ENCODE data around the gene NAGPA.

NAGPA gene

GRCh38 chr16:5071341-5071680 is 37.6 kb upstream of the NAGPA start:
- H4K8ac ChIP-seq (ENCODE audit: low read depth, low read length), result no peak overlapping the region
- H3K27ac ChIP-seq (ENCODE audit: low read depth, low read length), result no peak overlapping the region
- no peak overlapping the region for H2BK15ac ChIP-seq (replicated peaks; ENCODE audit: low read depth)
- H3K4me3 ChIP-seq (ENCODE audit: low read length), result no peak overlapping the region
- no peak overlapping the region for H2BK5ac ChIP-seq (ENCODE audit: low read length)
- H3K23ac ChIP-seq (ENCODE audit: low read length), result no peak overlapping the region
- no peak overlapping the region for H3K4ac ChIP-seq (ENCODE audit: low read depth, low read length)
- H3K4me2 ChIP-seq (ENCODE audit: low read length), result no peak overlapping the region
- no peaks in the 10 kb centered on the region for H3K27me3 ChIP-seq (ENCODE audit: insufficient read depth, low read length, poor library complexity)
- H3K79me2 ChIP-seq (ENCODE audit: control insufficient read depth, insufficient read depth, low read length), result peaks cover 8% of the 10 kb centered on the region
- no CpG with 5 or more reads among the region's 7 CpGs for WGBS (ENCODE audit: extremely low coverage, insufficient coverage, low lambda C conversion rate)
- H3K18ac ChIP-seq (ENCODE audit: low read length), result no peak overlapping the region
- DNase-seq, result no peak
- no peak overlapping the region for H3K56ac ChIP-seq (ENCODE audit: low read length)
- H3K4me1 ChIP-seq (ENCODE audit: control insufficient read depth, low read depth, low read length), result no peaks in the 10 kb centered on the region
- no peak overlapping the region for H3K9ac ChIP-seq (ENCODE audit: low read length)
- peak overlapping the region; percentile 7 for H4K5ac ChIP-seq (ENCODE audit: low read length)
- peaks cover 4% of the 10 kb centered on the region for H3K79me1 ChIP-seq (ENCODE audit: low read length)
- H2BK120ac ChIP-seq (ENCODE audit: low read depth, low read length), result no peak overlapping the region
- H2AK5ac ChIP-seq (ENCODE audit: low read length), result no peak overlapping the region
- H3K36me3 ChIP-seq (ENCODE audit: control insufficient read depth, insufficient read depth, low read length), result peaks cover 1% of the 10 kb centered on the region

GRCh38 chr16:5070431-5071186 is 36.9 kb upstream of the NAGPA start:
- no CpG with 5 or more reads among the region's 15 CpGs for WGBS (ENCODE audit: extremely low coverage, insufficient coverage, low lambda C conversion rate)
- no peak for DNase-seq

GRCh38 chr16:5069854-5070253 is 36.1 kb upstream of the NAGPA start:
- H3K56ac ChIP-seq (ENCODE audit: low read length), result no peak overlapping the region
- WGBS (ENCODE audit: extremely low coverage, insufficient coverage, low lambda C conversion rate), result no CpG with 5 or more reads among the region's 9 CpGs
- DNase-seq, result no peak

More at GRCh38 chr16:5070431-5071186, 36.9 kb upstream of the NAGPA start:
- no peak overlapping the region for H3K18ac ChIP-seq (ENCODE audit: low read length)
- no peak overlapping the region for H2BK120ac ChIP-seq (ENCODE audit: low read depth, low read length)
- H4K5ac ChIP-seq (ENCODE audit: low read length), result peak overlapping the region; percentile 5
- no peak overlapping the region for H2BK5ac ChIP-seq (ENCODE audit: low read length)
- peaks cover 4% of the 10 kb centered on the region for H3K79me1 ChIP-seq (ENCODE audit: low read length)
- H3K79me2 ChIP-seq (ENCODE audit: control insufficient read depth, insufficient read depth, low read length), result peaks cover 8% of the 10 kb centered on the region
- no peak overlapping the region for H3K4me3 ChIP-seq (ENCODE audit: low read length)
- no peak overlapping the region for H2BK15ac ChIP-seq (replicated peaks; ENCODE audit: low read depth)
- no peak overlapping the region for H3K4me2 ChIP-seq (ENCODE audit: low read length)
- H3K27ac ChIP-seq (ENCODE audit: low read depth, low read length), result no peak overlapping the region
- H3K56ac ChIP-seq (ENCODE audit: low read length), result no peak overlapping the region
- H3K9ac ChIP-seq (ENCODE audit: low read length), result no peak overlapping the region
- no peak overlapping the region for H4K8ac ChIP-seq (ENCODE audit: low read depth, low read length)
- H3K4ac ChIP-seq (ENCODE audit: low read depth, low read length), result no peak overlapping the region
- H3K27me3 ChIP-seq (ENCODE audit: insufficient read depth, low read length, poor library complexity), result no peaks in the 10 kb centered on the region
- H3K4me1 ChIP-seq (ENCODE audit: control insufficient read depth, low read depth, low read length), result no peaks in the 10 kb centered on the region
- H2AK5ac ChIP-seq (ENCODE audit: low read length), result no peak overlapping the region
- H3K23ac ChIP-seq (ENCODE audit: low read length), result no peak overlapping the region
- H3K36me3 ChIP-seq (ENCODE audit: control insufficient read depth, insufficient read depth, low read length), result no peaks in the 10 kb centered on the region

GRCh38 chr16:5069048-5069447 is 35.3 kb upstream of the NAGPA start:
- Histone ChIP-seq H3K56ac (ENCODE audit: low read length) (no peak overlapping the region), H3K18ac (ENCODE audit: low read length) (no peak overlapping the region), H2BK120ac (ENCODE audit: low read depth, low read length) (no peak overlapping the region), H2AK5ac (ENCODE audit: low read length) (no peak overlapping the region), H3K9ac (ENCODE audit: low read length) (no peak overlapping the region), H4K5ac (ENCODE audit: low read length) (no peak overlapping the region), H3K4me1 (ENCODE audit: control insufficient read depth, low read depth, low read length) (no peaks in the 10 kb centered on the region), H3K79me1 (ENCODE audit: low read length) (peaks cover 4% of the 10 kb centered on the region), H4K8ac (ENCODE audit: low read depth, low read length) (no peak overlapping the region), H3K23ac (ENCODE audit: low read length) (no peak overlapping the region), H3K79me2 (ENCODE audit: control insufficient read depth, insufficient read depth, low read length) (peaks cover 8% of the 10 kb centered on the region), H2BK15ac (replicated peaks; ENCODE audit: low read depth) (no peak overlapping the region), H3K4me3 (ENCODE audit: low read length) (no peak overlapping the region), H3K27me3 (ENCODE audit: insufficient read depth, low read length, poor library complexity) (no peaks in the 10 kb centered on the region), H3K4ac (ENCODE audit: low read depth, low read length) (no peak overlapping the region), H3K4me2 (ENCODE audit: low read length) (no peak overlapping the region), H3K27ac (ENCODE audit: low read depth, low read length) (no peak overlapping the region), H2BK5ac (ENCODE audit: low read length) (no peak overlapping the region), H3K36me3 (ENCODE audit: control insufficient read depth, insufficient read depth, low read length) (no peaks in the 10 kb centered on the region)
- no CpG with 5 or more reads among the region's 9 CpGs for whole genome bisulfite sequencing (ENCODE audit: extremely low coverage, insufficient coverage, low lambda C conversion rate)
- no peak for DNase-seq

More at GRCh38 chr16:5069854-5070253, 36.1 kb upstream of the NAGPA start:
- H3K4ac ChIP-seq (ENCODE audit: low read depth, low read length), result no peak overlapping the region
- no peaks in the 10 kb centered on the region for H3K27me3 ChIP-seq (ENCODE audit: insufficient read depth, low read length, poor library complexity)
- peaks cover 8% of the 10 kb centered on the region for H3K79me2 ChIP-seq (ENCODE audit: control insufficient read depth, insufficient read depth, low read length)
- no peak overlapping the region for H2BK15ac ChIP-seq (replicated peaks; ENCODE audit: low read depth)
- peaks cover 4% of the 10 kb centered on the region for H3K79me1 ChIP-seq (ENCODE audit: low read length)
- no peak overlapping the region for H3K27ac ChIP-seq (ENCODE audit: low read depth, low read length)
- H2AK5ac ChIP-seq (ENCODE audit: low read length), result no peak overlapping the region
- H3K4me3 ChIP-seq (ENCODE audit: low read length), result no peak overlapping the region
- H2BK120ac ChIP-seq (ENCODE audit: low read depth, low read length), result no peak overlapping the region
- H3K4me2 ChIP-seq (ENCODE audit: low read length), result no peak overlapping the region
- H3K4me1 ChIP-seq (ENCODE audit: control insufficient read depth, low read depth, low read length), result no peaks in the 10 kb centered on the region
- H3K9ac ChIP-seq (ENCODE audit: low read length), result no peak overlapping the region
- no peaks in the 10 kb centered on the region for H3K36me3 ChIP-seq (ENCODE audit: control insufficient read depth, insufficient read depth, low read length)
- H4K8ac ChIP-seq (ENCODE audit: low read depth, low read length), result no peak overlapping the region
- no peak overlapping the region for H3K23ac ChIP-seq (ENCODE audit: low read length)
- no peak overlapping the region for H2BK5ac ChIP-seq (ENCODE audit: low read length)
- no peak overlapping the region for H4K5ac ChIP-seq (ENCODE audit: low read length)
- no peak overlapping the region for H3K18ac ChIP-seq (ENCODE audit: low read length)

- no peak overlapping the region for H3K4ac ChIP-seq (ENCODE audit: low read depth, low read length)
- no peak for DNase-seq
- H2AK5ac ChIP-seq (ENCODE audit: low read length), result no peak overlapping the region
- H3K79me2 ChIP-seq (ENCODE audit: control insufficient read depth, insufficient read depth, low read length), result no peaks in the 10 kb centered on the region
- H4K8ac ChIP-seq (ENCODE audit: low read depth, low read length), result no peak overlapping the region
- H3K23ac ChIP-seq (ENCODE audit: low read length), result no peak overlapping the region
- no peak overlapping the region for H2BK120ac ChIP-seq (ENCODE audit: low read depth, low read length)
- no peaks in the 10 kb centered on the region for H3K4me1 ChIP-seq (ENCODE audit: control insufficient read depth, low read depth, low read length)
- no peak overlapping the region for H3K9ac ChIP-seq (ENCODE audit: low read length)
- no peak overlapping the region for H4K5ac ChIP-seq (ENCODE audit: low read length)
- H3K79me1 ChIP-seq (ENCODE audit: low read length), result no peaks in the 10 kb centered on the region
- H3K4me3 ChIP-seq (ENCODE audit: low read length), result no peak overlapping the region
- no peaks in the 10 kb centered on the region for H3K27me3 ChIP-seq (ENCODE audit: insufficient read depth, low read length, poor library complexity)
- H3K18ac ChIP-seq (ENCODE audit: low read length), result no peak overlapping the region
- H2BK5ac ChIP-seq (ENCODE audit: low read length), result no peak overlapping the region
- H3K4me2 ChIP-seq (ENCODE audit: low read length), result no peak overlapping the region
- H3K56ac ChIP-seq (ENCODE audit: low read length), result no peak overlapping the region
- no peak overlapping the region for H2BK15ac ChIP-seq (replicated peaks; ENCODE audit: low read depth)
- WGBS (ENCODE audit: extremely low coverage, insufficient coverage, low lambda C conversion rate), result no CpG with 5 or more reads among the region's 6 CpGs
- H3K36me3 ChIP-seq (ENCODE audit: control insufficient read depth, insufficient read depth, low read length), result no peaks in the 10 kb centered on the region
- H3K27ac ChIP-seq (ENCODE audit: low read depth, low read length), result no peak overlapping the region
Observed at GRCh38 chr16:5066511-5066910, 32.8 kb upstream of the NAGPA start.

GRCh38 chr16:5065813-5066212 is 32.1 kb upstream of the NAGPA start, which contains the start of gene C16orf89:
Gene C16orf89, minus strand, starts transcription at chr16:5065956. Its CDS starts 48 bp downstream, at chr16:5065908.
- no CpG with 5 or more reads among the region's 10 CpGs for WGBS (ENCODE audit: extremely low coverage, insufficient coverage, low lambda C conversion rate)
- DNase-seq, result no peak
- H3K4me3 ChIP-seq (ENCODE audit: low read length), result no peak within 1 kb of the TSS

More at GRCh38 chr16:5065813-5066212, 32.1 kb upstream of the NAGPA start, which contains the start of gene C16orf89:
- H2AK5ac ChIP-seq (ENCODE audit: low read length), result no peak within 1 kb of the TSS
- no peak within 1 kb of the TSS for H3K4ac ChIP-seq (ENCODE audit: low read depth, low read length)
- H3K4me2 ChIP-seq (ENCODE audit: low read length), result no peak within 1 kb of the TSS
- no peak within 1 kb of the TSS for H2BK120ac ChIP-seq (ENCODE audit: low read depth, low read length)
- no peaks in the 10 kb centered on the region for H3K36me3 ChIP-seq (ENCODE audit: control insufficient read depth, insufficient read depth, low read length)
- H3K79me2 ChIP-seq (ENCODE audit: control insufficient read depth, insufficient read depth, low read length), result no peaks in the 10 kb centered on the region
- no peak within 1 kb of the TSS for H2BK5ac ChIP-seq (ENCODE audit: low read length)
- no peak within 1 kb of the TSS for H3K27ac ChIP-seq (ENCODE audit: low read depth, low read length)
- no peaks in the 10 kb centered on the region for H3K27me3 ChIP-seq (ENCODE audit: insufficient read depth, low read length, poor library complexity)
- peak within 1 kb of the TSS; percentile 46 for H3K56ac ChIP-seq (ENCODE audit: low read length)
- no peak within 1 kb of the TSS for H3K9ac ChIP-seq (ENCODE audit: low read length)
- H4K8ac ChIP-seq (ENCODE audit: low read depth, low read length), result no peak within 1 kb of the TSS
- H3K18ac ChIP-seq (ENCODE audit: low read length), result no peak within 1 kb of the TSS
- no peaks in the 10 kb centered on the region for H3K79me1 ChIP-seq (ENCODE audit: low read length)
- no peak within 1 kb of the TSS for H2BK15ac ChIP-seq (replicated peaks; ENCODE audit: low read depth)
- H3K23ac ChIP-seq (ENCODE audit: low read length), result no peak within 1 kb of the TSS
- no peaks in the 10 kb centered on the region for H3K4me1 ChIP-seq (ENCODE audit: control insufficient read depth, low read depth, low read length)
- H4K5ac ChIP-seq (ENCODE audit: low read length), result no peak within 1 kb of the TSS
